IPS-20b (cell line): Measurements from ENCODE around the gene SOCS4.
"Not testable (repeated sequence)": the region's sequence is repeated elsewhere in the genome, so short reads cannot be mapped to it uniquely, and the experiment has no call there.

Experiments used
- H3K27ac ChIP-seq: one replicate; pipeline ENCODE4 v1.5.1; 2013; ENCODE audit warnings: low read length
- H3K27me3 ChIP-seq: 2 replicates; pipeline ENCODE4 v1.6.1; 2013; ENCODE audit warnings: mild to moderate bottlenecking, low read length, inconsistent platforms; ENCODE audit not compliant: insufficient read depth
- H3K36me3 ChIP-seq: 2 replicates; pipeline ENCODE4 v1.6.1; 2013; ENCODE audit warnings: low read depth, mild to moderate bottlenecking, inconsistent platforms, low read length, moderate library complexity; ENCODE audit not compliant: insufficient read depth
- H3K4me1 ChIP-seq: 2 replicates; pipeline ENCODE4 v1.6.1; 2013; ENCODE audit warnings: mild to moderate bottlenecking, control low read depth, inconsistent platforms, low read length, moderate library complexity; ENCODE audit not compliant: insufficient read depth
- H3K4me3 ChIP-seq: 2 replicates; pipeline ENCODE4 v1.5.1; 2013; ENCODE audit warnings: mild to moderate bottlenecking, low read length, inconsistent platforms
- H3K9ac ChIP-seq: 2 replicates; pipeline ENCODE4 v1.6.1; 2013; ENCODE audit warnings: low read depth, mild to moderate bottlenecking, inconsistent platforms, low read length, moderate library complexity
- H3K9me3 ChIP-seq: 2 replicates; pipeline ENCODE4 v1.6.1; 2013; ENCODE audit warnings: mild to moderate bottlenecking, low read depth, low read length, inconsistent platforms; ENCODE audit not compliant: insufficient read depth

Gene SOCS4

GRCh38 chr14:55071870-55072640 lies 45.0 kb downstream of the SOCS4 start:
- Histone ChIP-seq H3K9ac (no peak overlapping the region), H3K4me1 (no peaks in the 10 kb centered on the region; the same call in 1 of the 2 replicates), H3K9me3 (no peaks in the 10 kb centered on the region), H3K27me3 (no peaks in the 10 kb centered on the region), H3K4me3 (no peak overlapping the region), H3K36me3 (peaks cover 5% of the 10 kb centered on the region; the same call in 1 of the 2 replicates), H3K27ac (peak overlapping the region; percentile 32)

DNA sequence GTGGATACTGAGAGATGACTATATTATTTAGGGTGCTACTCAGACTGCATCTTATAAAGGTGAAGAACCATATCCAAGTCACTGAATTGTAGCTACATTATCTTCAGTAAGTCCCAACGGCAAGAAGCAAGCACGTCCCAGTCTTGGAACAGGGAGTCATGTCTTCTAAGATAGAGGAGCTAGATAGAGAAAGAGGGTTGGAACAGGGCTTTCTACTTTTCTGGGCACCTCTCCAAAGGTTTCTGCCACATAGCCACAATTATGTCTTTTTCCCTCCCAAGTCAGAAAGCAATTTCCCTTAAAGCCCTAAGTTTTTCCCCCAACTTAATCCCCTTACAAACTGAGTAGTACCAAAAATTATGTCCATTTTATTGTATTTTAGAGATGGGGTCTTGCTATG lies 46.8 kb downstream of the SOCS4 start:
- Histone ChIP-seq H3K9me3 (no peaks in the 10 kb centered on the region), H3K36me3 (no peaks in the 10 kb centered on the region), H3K27ac (no peak overlapping the region), H3K9ac (no peak overlapping the region), H3K4me1 (no peaks in the 10 kb centered on the region; the same call in 1 of the 2 replicates), H3K27me3 (no peaks in the 10 kb centered on the region), H3K4me3 (no peak overlapping the region)

DNA sequence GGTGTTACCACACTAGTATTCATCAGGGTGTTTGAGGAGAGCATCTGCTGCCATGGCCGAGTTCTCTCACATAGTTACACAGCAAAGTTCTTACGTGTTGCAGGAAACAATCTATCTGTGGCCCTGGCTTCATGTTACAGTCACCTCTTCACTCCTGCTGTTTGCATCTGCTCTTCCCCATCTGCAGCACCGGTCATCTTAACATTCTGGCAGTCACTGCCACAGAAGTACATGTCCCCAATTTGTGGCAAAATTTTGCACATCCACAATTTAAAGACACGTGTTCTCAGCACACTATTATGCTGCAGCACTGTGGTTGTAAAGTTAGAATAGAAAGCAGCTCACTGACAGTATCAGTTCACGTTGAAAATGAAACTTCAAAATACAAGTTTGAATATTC lies 47.6 kb downstream of the SOCS4 start:
- Histone ChIP-seq H3K9ac (peak overlapping the region; percentile 1; the same call in 1 of the 2 replicates), H3K4me3 (no peak overlapping the region), H3K9me3 (no peaks in the 10 kb centered on the region), H3K4me1 (no peaks in the 10 kb centered on the region; the same call in 1 of the 2 replicates), H3K27ac (no peak overlapping the region), H3K36me3 (no peaks in the 10 kb centered on the region), H3K27me3 (no peaks in the 10 kb centered on the region)

DNA sequence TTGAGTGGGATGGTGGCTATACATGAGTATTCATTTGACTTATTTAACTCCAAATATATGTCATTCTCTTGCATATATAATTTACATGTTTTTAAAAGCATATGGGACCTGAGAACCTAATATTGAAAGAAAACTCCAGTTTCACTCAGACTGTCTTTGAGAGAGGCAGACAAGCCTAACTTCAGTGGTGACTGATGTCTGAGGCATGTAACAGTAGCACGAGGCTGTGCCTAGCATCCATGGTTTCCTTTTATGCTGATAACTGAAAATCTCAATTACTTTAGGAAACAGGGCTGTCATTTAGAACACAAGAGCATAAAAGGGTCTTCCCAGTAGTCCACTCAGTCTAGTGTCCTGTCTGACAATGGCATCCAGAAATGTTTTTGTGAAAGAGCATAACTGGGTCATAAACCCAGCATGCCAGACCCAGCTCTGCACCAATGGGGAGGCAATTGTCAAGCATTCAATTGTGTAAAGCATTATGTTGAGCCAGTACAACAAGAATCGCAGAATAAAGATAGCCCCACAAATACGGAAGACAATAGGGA lies 48.7 kb downstream of the SOCS4 start:
- Histone ChIP-seq H3K27me3 (no peaks in the 10 kb centered on the region), H3K4me1 (no peaks in the 10 kb centered on the region; the same call in 1 of the 2 replicates), H3K9me3 (no peaks in the 10 kb centered on the region), H3K36me3 (no peaks in the 10 kb centered on the region), H3K4me3 (no peak overlapping the region), H3K27ac (no peak overlapping the region), H3K9ac (no peak overlapping the region)

DNA sequence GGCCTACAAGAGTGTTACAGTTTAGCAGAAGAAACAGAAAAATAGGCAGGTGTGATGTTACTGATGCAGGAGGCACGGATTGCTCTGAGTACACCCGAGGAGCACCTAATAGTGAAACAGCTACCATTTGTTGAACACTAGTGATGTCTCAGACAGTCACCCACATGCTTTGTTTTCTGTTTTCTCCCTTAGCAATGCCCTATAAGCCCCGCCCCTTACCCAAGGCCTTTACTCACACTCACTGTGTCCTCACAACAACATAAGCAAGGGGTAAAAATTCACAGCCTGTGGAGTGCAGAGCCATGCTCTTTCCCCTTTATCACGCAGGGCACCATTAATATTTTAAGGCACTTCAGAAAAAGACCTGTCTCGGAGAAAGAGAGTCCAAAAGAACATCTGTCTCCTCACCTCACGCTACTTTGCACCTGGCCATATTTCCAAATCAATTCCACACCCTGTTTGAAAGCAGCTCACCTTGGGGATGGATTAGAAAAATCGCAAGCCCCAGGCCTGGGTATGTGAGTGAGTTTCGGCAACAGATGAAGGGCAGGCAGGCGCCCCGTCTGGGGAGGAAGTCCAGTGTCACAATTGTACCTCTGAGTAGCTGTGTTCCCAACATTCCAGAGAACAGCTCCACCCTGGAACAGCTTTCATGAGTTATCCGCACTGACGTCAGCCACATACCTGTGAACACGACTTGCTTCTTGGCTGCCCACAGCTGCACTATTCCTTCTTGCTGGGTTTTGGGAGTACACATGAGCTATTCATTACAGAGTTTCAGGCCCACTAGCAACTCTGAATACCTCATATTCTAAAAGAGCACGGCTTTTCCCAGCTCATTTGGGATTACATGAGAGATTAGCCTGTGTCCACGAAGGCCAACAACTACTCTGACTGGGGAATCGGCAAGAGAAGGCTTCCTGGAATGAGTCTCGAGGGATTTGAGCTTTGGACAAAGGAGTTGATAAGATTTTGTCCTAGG lies 50.4 kb downstream of the SOCS4 start:
- no peaks in the 10 kb centered on the region; the same call in 1 of the 2 replicates for H3K4me1 ChIP-seq
- H3K9me3 ChIP-seq: no peaks in the 10 kb centered on the region
- H3K36me3 ChIP-seq: no peaks in the 10 kb centered on the region
- H3K9ac ChIP-seq: no peak overlapping the region
- no peak overlapping the region for H3K27ac ChIP-seq
- no peaks in the 10 kb centered on the region for H3K27me3 ChIP-seq
- no peak overlapping the region for H3K4me3 ChIP-seq

DNA sequence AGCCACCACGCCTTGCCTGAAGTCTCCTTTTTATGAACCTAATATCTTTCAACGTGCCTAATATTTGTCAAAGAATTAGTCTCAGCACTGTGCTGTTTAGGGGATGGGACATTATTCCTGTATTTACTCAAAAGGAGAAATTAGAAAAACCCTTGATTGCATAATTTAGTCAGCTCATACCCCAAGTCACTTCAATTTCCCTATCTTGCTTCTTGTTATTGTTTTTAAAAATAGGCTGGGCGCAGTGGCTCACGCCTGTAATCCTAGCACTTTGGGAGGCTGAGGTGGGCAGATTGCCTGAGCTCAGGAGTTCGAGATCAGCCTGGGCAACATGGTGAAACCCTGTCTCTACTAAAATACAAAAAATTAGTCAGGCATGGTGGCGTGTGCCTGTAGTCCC lies 52.9 kb downstream of the SOCS4 start:
- H3K27me3 ChIP-seq, H3K27ac ChIP-seq, H3K36me3 ChIP-seq, H3K4me1 ChIP-seq, H3K4me3 ChIP-seq, H3K9me3 ChIP-seq, H3K9ac ChIP-seq: not testable (repeated sequence)

GRCh38 chr14:55084401-55085059 lies 57.5 kb downstream of the SOCS4 start:
- Histone ChIP-seq H3K9ac (no peak overlapping the region), H3K27me3 (no peaks in the 10 kb centered on the region), H3K9me3 (no peaks in the 10 kb centered on the region), H3K4me3 (no peak overlapping the region), H3K4me1 (no peaks in the 10 kb centered on the region), H3K36me3 (no peaks in the 10 kb centered on the region), H3K27ac (no peak overlapping the region)

DNA sequence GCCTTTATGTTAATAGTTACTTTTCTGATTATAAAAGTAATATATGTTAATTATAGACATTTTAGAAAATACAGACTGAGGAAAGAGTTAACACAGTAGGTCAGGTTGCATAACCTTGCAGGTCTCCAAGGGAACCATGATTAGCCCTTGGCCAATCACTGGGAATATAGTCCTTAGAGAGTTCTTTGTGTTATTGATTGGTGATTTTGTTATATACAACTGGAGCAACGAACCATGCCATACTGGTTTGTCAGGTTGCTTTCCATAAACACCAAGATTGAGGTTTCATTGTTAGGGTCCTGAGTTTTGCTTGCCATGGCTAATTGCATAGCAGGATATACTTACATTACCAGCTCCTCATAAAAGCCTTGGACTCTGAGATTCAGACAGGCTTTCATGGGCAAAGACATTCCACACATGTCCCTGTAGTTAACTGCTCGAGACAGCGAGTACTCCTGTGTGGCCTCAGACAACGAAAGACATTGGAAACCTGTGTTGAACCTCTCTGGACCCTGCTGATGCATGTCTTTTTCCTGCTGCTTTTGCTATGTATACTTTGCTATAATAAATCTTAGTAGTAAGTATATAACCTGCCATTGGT lies 58.1 kb downstream of the SOCS4 start:
- Histone ChIP-seq H3K9ac (no peak overlapping the region), H3K36me3 (no peaks in the 10 kb centered on the region), H3K4me1 (no peaks in the 10 kb centered on the region), H3K9me3 (no peaks in the 10 kb centered on the region), H3K4me3 (no peak overlapping the region), H3K27me3 (no peaks in the 10 kb centered on the region), H3K27ac (no peak overlapping the region)

DNA sequence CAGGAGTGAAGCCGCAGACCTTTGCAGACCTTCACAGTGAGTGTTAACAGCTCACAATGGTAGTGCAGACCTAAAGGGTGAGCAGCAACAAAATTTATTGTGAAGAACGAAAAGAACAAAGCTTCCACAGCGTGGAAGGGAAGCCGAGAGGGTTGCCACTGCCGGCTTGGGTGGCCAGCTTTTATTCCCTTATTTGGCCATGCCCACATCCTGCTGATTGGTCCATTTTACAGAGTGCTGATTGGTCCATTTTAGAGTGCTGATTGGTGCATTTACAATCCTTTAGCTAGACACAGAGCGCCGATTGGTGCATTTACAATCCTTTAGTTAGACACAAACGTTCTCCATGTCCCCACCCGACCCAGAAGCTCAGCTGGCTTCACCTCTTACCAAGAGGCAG lies 59.9 kb downstream of the SOCS4 start:
- Histone ChIP-seq H3K4me3 (no peak overlapping the region), H3K36me3 (no peaks in the 10 kb centered on the region), H3K9me3 (no peaks in the 10 kb centered on the region), H3K9ac (no peak overlapping the region), H3K27ac (no peak overlapping the region), H3K4me1 (no peaks in the 10 kb centered on the region), H3K27me3 (no peaks in the 10 kb centered on the region)

GRCh38 chr14:55088356-55088755 lies 61.3 kb downstream of the SOCS4 start:
- H3K4me3 ChIP-seq: no peak overlapping the region
- no peak overlapping the region for H3K27ac ChIP-seq
- no peak overlapping the region for H3K9ac ChIP-seq
- no peaks in the 10 kb centered on the region for H3K9me3 ChIP-seq
- H3K36me3 ChIP-seq: no peaks in the 10 kb centered on the region
- H3K27me3 ChIP-seq: no peaks in the 10 kb centered on the region
- no peaks in the 10 kb centered on the region for H3K4me1 ChIP-seq

- Histone ChIP-seq H3K27me3 (no peaks in the 10 kb centered on the region), H3K9ac (no peak overlapping the region), H3K27ac (no peak overlapping the region), H3K36me3 (no peaks in the 10 kb centered on the region), H3K4me3 (no peak overlapping the region), H3K4me1 (no peaks in the 10 kb centered on the region), H3K9me3 (no peaks in the 10 kb centered on the region)
Observed at GRCh38 chr14:55092341-55092740, 65.3 kb downstream of the SOCS4 start.
